ENCODE data around the gene CADM1.

The CADM1 gene

GRCh38 chr11:115183136-115183535, 321.1 kb downstream of the CADM1 start:
- no peaks in the 10 kb centered on the region for H3K36me3 ChIP-seq (ENCODE audit: low read depth)
- H3K4me1 ChIP-seq (ENCODE audit: insufficient read depth, poor library complexity, severe bottlenecking): no peaks in the 10 kb centered on the region
- H3K27me3 ChIP-seq (ENCODE audit: insufficient read depth, poor library complexity, severe bottlenecking): no peaks in the 10 kb centered on the region
- no peak overlapping the region for H3K4me3 ChIP-seq (ENCODE audit: severe bottlenecking)
- no peak for TF ChIP-seq CTCF (IDR thresholded peaks at IDR 0.05; ENCODE audit: poor library complexity, severe bottlenecking)
- DNase-seq (ENCODE audit: low spot score): no peak
- no peak overlapping the region for H3K27ac ChIP-seq (ENCODE audit: poor library complexity, severe bottlenecking)
- no peak for ATAC-seq (ENCODE audit: low read depth)
- no peaks in the 10 kb centered on the region for H3K9me3 ChIP-seq (ENCODE audit: severe bottlenecking)

- no peak overlapping the region for H3K27ac ChIP-seq (ENCODE audit: poor library complexity, severe bottlenecking)
- ATAC-seq (ENCODE audit: low read depth) (no peak), DNase-seq (ENCODE audit: low spot score) (no peak)
- H3K4me1 ChIP-seq (ENCODE audit: insufficient read depth, poor library complexity, severe bottlenecking): no peaks in the 10 kb centered on the region
- H3K27me3 ChIP-seq (ENCODE audit: insufficient read depth, poor library complexity, severe bottlenecking): no peaks in the 10 kb centered on the region
- H3K36me3 ChIP-seq (ENCODE audit: low read depth): no peaks in the 10 kb centered on the region
- TF ChIP-seq CTCF (IDR thresholded peaks at IDR 0.05; ENCODE audit: poor library complexity, severe bottlenecking): no peak
- H3K4me3 ChIP-seq (ENCODE audit: severe bottlenecking): no peak overlapping the region
- H3K9me3 ChIP-seq (ENCODE audit: severe bottlenecking): no peaks in the 10 kb centered on the region
These were observed 321.8 kb downstream of the CADM1 start for GRCh38 chr11:115182282-115182955.

GRCh38 chr11:115181538-115181937, 322.7 kb downstream of the CADM1 start:
- Histone ChIP-seq H3K27me3 (ENCODE audit: insufficient read depth, poor library complexity, severe bottlenecking) (no peaks in the 10 kb centered on the region), H3K9me3 (ENCODE audit: severe bottlenecking) (no peaks in the 10 kb centered on the region), H3K4me3 (ENCODE audit: severe bottlenecking) (no peak overlapping the region), H3K36me3 (ENCODE audit: low read depth) (no peaks in the 10 kb centered on the region), H3K4me1 (ENCODE audit: insufficient read depth, poor library complexity, severe bottlenecking) (no peaks in the 10 kb centered on the region), H3K27ac (ENCODE audit: poor library complexity, severe bottlenecking) (no peak overlapping the region)
- DNase-seq (ENCODE audit: low spot score) (no peak), ATAC-seq (ENCODE audit: low read depth) (no peak)
- no peak for TF ChIP-seq CTCF (IDR thresholded peaks at IDR 0.05; ENCODE audit: poor library complexity, severe bottlenecking)

GRCh38 chr11:115180272-115180671, 323.9 kb downstream of the CADM1 start:
- H3K4me1 ChIP-seq (ENCODE audit: insufficient read depth, poor library complexity, severe bottlenecking): no peaks in the 10 kb centered on the region
- TF ChIP-seq CTCF (IDR thresholded peaks at IDR 0.05; ENCODE audit: poor library complexity, severe bottlenecking): no peak
- ATAC-seq (ENCODE audit: low read depth) (no peak), DNase-seq (ENCODE audit: low spot score) (no peak)
- H3K9me3 ChIP-seq (ENCODE audit: severe bottlenecking): no peaks in the 10 kb centered on the region
- H3K4me3 ChIP-seq (ENCODE audit: severe bottlenecking): no peak overlapping the region
- no peaks in the 10 kb centered on the region for H3K27me3 ChIP-seq (ENCODE audit: insufficient read depth, poor library complexity, severe bottlenecking)
- H3K27ac ChIP-seq (ENCODE audit: poor library complexity, severe bottlenecking): no peak overlapping the region
- no peaks in the 10 kb centered on the region for H3K36me3 ChIP-seq (ENCODE audit: low read depth)

GRCh38 chr11:115179636-115180035, 324.6 kb downstream of the CADM1 start:
- H3K4me3 ChIP-seq (ENCODE audit: severe bottlenecking): no peak overlapping the region
- no peaks in the 10 kb centered on the region for H3K27me3 ChIP-seq (ENCODE audit: insufficient read depth, poor library complexity, severe bottlenecking)
- no peak overlapping the region for H3K27ac ChIP-seq (ENCODE audit: poor library complexity, severe bottlenecking)
- ATAC-seq (ENCODE audit: low read depth) (no peak), DNase-seq (ENCODE audit: low spot score) (no peak)
- H3K4me1 ChIP-seq (ENCODE audit: insufficient read depth, poor library complexity, severe bottlenecking): no peaks in the 10 kb centered on the region
- no peaks in the 10 kb centered on the region for H3K36me3 ChIP-seq (ENCODE audit: low read depth)
- H3K9me3 ChIP-seq (ENCODE audit: severe bottlenecking): no peaks in the 10 kb centered on the region
- no peak for TF ChIP-seq CTCF (IDR thresholded peaks at IDR 0.05; ENCODE audit: poor library complexity, severe bottlenecking)

All from RWPE2 (cell line).